Limb (tissue), 2 donors: Measurements from ENCODE around the gene RBM34.
A peak's percentile ranks its signal among the peaks of the same experiment; 100 is the strongest.

ENCODE experiments used
- DNase-seq, 2 donors: peaks; one replicate each; pipeline ENCODE4 v3.0.0-alpha.2; 2016; ENCODE audit errors: extremely low spot score in 2 of 2

RBM34 gene

GRCh38 chr1:235156265-235156664 is 4.8 kb downstream of the RBM34 start:
- DNase-seq: no peak

DNA sequence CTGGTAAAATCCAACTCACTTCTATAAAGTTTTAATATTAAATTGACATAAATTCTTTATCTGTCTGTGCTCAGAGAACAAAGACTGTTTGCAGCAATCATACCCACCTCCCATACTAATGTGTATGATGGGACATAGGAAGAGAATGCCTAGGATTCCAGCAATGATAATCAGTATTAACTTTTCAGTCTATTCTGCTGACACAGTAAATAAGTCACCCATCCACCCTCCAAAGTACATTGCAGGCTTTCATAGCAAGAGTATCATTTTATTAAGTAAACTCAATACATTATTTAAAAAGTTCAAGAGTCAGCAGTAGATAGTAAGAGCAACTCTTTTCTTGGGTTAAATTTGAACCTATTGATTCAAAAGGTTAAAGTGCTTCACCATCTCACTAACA is 8.8 kb downstream of the RBM34 start:
- DNase-seq: no peak

DNA sequence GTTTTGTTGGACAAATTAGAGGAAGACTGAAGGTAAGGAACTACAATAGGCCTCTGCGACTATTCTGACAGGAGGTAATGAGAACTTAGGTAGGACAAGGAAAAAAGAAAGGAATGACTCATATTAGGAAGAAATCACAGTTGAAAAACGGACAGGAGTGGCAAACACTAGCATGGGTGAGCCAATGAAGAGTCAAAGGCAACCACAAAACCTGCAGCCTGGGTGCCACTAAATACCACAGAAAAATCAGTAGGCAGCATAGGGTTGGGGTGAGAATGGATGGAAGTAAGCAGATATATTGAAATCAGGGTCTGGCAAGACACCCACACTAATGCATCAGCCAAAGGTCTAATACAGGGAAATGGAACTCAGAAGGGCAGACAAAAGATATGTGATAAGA is 10.0 kb downstream of the RBM34 start:
- no peak for DNase-seq

GRCh38 chr1:235149824-235150223 is 11.2 kb downstream of the RBM34 start:
- no peak for DNase-seq

- no peak for DNase-seq
These were observed 13.8 kb downstream of the RBM34 start for GRCh38 chr1:235147269-235147668.

DNA sequence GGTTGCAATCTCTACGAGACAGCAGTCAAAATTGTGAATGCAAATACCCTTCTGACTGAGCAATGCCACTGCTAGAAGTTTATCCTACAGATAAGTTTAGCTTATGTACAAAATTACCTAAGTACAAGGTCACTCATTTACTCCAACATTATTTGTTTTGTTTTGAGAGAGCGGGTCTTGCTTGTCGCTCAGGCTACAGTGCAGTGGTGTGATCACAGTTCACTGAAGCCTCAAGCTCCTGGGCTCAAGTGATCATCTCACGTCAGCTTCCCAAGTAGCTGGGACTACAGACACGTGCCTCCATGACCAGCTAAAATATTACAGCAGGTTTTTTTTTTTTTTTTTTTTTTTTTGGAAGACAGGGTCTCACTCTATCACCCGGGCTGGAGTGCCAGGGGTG is 15.4 kb downstream of the RBM34 start:
- DNase-seq: no peak

DNA sequence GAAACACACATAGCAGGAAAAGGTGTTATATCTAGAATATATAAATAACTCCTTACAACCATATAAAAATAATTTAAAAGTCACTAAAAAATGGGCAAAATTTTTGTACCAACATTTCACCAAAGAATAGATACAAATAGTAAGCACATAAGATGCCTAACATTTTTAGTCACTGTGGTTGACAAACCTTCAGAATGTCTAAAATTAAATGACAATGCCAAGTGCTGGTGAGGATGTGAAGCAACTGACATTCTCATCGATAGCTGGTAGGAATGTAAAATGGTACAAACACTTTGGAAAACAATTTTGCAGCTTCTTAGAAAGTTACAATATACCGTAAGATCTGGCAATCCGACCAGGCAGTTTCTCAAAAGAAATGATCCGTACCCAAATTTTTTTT is 18.1 kb downstream of the RBM34 start:
- no peak for DNase-seq

DNA sequence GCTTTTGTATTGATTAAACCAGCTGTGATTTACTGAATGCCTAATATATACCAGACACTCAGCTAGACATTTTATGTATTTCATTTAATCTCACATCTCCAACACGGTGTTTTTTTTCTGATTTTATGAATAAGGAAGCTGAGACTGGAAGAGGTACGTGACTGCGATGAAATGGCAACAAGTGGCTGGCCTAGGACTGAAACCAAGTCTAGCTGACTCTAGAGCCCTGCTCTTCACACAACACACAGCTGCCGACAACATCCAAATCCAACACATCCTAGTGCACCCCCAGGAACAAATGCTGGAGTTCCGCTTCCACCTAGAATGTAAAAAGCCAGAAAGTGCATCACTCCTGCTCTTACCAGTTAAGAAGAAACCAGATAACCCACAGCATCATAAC is 21.7 kb downstream of the RBM34 start:
- DNase-seq: no peak

- DNase-seq: no peak
These were observed 22.2 kb downstream of the RBM34 start for GRCh38 chr1:235138821-235139220.

- no peak for DNase-seq
These were observed 24.9 kb downstream of the RBM34 start for GRCh38 chr1:235136111-235136510.

DNA sequence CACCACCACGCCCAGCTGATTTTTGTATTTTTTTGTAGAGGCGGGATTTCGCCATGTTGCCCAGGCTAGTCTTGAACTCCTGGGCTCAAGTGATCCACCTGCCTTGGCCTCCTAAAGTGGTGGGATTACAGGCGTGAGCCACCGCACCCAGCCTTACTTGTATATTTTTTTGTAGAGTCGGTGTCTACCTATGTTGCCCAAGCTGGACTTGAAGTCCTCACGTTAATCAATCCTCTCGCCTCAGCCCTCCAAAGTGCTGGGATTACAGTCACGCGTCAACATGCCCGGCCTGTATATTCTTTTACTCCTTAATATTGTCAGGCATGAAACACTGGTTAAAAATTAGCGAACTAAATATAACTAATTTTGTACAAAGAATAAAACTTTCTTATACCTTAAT is 26.9 kb downstream of the RBM34 start:
- DNase-seq: no peak

DNA sequence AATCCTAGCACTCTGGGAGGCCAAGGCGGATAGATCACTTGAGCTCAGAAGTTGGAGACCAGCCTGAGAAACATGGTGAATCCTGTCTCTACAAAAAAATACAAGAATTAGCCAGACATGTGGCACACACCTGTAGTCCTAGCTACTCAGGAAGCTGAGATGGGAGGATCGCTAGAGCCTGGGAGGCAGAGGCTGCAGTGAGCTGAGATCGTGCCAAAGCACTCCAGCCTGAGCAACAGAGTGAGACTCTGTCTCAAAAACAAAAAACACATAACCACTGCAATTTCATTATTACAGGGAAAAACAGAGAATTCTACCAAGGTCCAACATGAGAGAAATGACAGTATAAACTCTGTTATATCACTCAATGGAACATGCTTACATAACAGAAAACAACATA is 28.0 kb downstream of the RBM34 start:
- no peak for DNase-seq

- no peak for DNase-seq
These were observed 29.1 kb downstream of the RBM34 start for GRCh38 chr1:235131961-235132360.

DNA sequence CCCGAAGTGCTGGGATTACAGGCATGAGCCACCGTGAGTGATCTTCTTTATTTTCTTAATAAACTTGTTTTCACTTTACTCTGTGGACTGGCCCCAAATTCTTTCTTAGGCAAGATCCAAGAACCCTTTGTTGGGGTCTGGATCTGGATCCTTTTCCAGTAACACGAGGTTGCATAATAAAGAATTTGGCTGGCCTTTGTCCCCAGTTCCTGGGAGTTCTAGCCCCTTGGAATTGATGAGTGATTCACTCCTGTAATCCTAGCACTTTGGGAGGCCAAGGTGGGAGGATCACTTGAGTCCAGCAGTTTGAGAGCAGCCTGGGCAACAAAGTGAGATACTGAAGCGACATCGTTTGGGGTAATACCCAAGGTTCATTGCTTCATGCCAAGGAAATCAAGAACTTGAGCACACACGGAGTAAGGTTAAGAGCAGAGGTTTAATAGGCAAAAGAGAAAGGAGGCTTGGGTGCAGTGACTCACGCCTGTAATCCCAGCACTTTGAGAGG is 30.2 kb downstream of the RBM34 start:
- DNase-seq: no peak

GRCh38 chr1:235129774-235130570 is 31.1 kb downstream of the RBM34 start:
- no peak for DNase-seq

DNA sequence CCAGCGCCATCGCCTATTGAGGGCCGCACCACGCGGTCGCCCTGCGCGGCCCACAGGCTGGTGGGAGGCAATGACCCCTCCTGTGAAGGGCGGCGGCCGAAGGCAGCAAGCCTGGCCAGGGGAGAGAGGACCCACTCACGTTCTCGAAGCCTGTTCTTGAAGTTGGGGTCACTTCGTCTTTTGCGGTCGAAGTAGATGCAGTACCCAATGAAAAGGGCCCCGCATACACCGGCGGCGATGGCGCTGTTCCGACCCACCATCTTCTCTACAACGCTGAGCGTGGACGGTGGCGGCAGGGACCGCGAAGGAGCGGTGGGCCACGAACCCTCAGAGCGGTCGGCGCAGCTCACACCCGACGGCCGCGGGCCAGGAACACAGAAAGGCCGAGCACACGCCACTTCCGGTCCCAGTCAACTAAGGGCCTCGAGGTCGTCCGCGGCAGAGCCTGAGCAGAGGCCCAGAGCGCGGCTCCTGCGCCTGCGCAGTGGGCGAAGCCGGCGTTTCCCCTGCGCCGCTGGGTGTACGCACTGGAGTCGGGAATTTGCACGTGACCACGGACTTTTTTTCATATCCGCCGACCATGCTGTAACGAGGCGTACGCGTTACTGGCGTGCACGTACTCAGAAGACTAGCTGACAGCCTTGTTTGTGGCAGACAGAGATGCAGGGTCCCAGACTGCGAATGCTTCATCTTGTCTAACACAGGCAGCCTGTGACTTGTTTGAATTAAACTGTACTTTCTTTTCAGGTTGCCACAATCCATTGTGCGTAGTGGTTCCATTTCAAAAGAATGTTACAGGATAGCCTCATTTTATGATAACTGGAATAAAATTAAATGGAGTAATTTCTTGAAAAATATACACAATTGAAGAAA is 32.4 kb downstream of the RBM34 start, which contains the start of gene TOMM20:
Gene TOMM20 (minus strand): TSS at position 382 of the 873 bp plus-strand sequence. CDS start 122 bp downstream, at position 260.
- peak; percentile 97 to 98 for DNase-seq

GRCh38 chr1:235127732-235128455 is 33.2 kb downstream of the RBM34 start:
- no peak for DNase-seq

DNA sequence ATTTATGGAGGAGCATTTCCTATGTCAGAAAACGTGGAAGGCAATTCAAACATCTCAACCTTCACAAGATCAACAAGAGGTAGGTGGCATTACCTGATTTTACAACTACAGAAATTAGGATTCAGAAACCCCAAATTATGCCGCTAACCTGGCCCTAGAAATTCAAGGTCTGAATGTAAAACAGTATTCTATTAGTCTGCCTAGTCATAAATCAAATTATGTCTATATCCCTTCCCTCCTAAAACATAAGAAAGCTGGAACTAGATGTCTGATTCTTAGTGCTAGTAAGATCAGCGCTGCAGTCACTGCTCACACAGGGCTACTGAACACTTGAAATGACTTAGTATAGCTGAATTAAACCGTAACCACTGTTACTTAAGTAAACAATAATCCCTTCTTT is 33.8 kb downstream of the RBM34 start:
- no peak for DNase-seq

DNA sequence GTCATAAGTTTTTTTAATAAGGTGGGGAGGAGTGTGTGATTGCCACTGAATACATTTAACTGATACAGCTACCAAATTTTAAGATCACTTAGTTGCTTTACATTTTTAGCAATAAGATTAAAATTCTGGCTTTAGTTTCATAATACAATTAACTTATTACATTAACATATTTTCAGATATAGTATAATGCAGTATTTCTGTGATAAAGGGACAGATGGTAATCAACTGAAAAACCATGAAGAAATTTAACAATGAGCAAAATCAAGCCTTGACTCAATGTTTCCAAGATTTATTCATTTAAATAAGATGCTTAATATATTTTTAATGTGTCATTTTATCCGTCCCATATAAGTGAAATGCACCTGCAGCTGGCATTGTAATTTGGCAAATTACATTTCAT is 36.4 kb downstream of the RBM34 start:
- DNase-seq: no peak

DNA sequence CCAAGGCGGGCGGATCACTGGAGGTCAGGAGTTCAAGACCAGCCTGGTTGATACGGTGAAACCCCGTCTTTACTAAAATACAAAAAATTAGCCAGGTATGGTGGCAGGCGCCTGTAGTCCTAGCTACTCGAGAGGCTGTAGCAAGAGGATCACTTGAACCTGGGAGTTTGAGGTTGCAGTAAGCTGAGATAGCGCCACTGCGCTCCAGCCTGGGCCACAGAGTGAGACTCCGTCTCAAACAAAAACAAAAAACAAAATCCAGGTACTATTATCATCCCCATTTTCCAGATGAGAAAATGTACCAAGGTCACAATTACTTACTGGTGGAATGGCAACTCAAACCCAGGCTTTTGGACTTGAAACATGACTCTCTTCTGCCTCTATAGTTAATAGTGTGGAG is 36.9 kb downstream of the RBM34 start:
- DNase-seq: no peak

DNA sequence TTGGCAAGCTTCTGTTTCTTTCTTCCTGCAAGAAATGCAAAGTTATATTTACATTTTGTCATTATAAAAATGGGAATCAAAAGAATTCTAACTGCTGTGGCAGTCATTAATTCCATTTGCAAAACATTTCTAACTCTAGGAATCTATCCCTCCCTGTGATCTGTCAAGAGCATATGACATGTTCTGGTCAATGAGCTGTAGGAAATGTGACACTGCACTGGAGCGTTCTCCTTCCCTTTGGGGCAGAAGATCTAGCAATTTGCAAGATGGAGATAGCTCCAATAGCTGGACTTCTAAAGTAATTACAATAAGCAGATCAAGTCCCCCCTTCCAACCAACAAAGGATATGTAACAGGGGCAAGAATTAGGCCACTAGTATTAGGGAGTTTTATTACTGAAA is 38.7 kb downstream of the RBM34 start:
- DNase-seq: no peak
